ENCODE results near the gene SMC6.

GRCh38 chr2:17614174-17614930, 139.3 kb downstream of the SMC6 start:
- TF ChIP-seq POLR2A (IDR thresholded peaks at IDR 0.05) (no peak), POLR2AphosphoS5 (IDR thresholded peaks at IDR 0.05) (no peak)
- TF ChIP-seq, protein P1, sequence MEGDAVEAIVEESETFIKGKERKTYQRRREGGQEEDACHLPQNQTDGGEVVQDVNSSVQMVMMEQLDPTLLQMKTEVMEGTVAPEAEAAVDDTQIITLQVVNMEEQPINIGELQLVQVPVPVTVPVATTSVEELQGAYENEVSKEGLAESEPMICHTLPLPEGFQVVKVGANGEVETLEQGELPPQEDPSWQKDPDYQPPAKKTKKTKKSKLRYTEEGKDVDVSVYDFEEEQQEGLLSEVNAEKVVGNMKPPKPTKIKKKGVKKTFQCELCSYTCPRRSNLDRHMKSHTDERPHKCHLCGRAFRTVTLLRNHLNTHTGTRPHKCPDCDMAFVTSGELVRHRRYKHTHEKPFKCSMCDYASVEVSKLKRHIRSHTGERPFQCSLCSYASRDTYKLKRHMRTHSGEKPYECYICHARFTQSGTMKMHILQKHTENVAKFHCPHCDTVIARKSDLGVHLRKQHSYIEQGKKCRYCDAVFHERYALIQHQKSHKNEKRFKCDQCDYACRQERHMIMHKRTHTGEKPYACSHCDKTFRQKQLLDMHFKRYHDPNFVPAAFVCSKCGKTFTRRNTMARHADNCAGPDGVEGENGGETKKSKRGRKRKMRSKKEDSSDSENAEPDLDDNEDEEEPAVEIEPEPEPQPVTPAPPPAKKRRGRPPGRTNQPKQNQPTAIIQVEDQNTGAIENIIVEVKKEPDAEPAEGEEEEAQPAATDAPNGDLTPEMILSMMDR (IDR thresholded peaks at IDR 0.05) = no peak

All from prostate gland (tissue), 2 donors.